HuH-7.5 (cell line): ENCODE data around the gene SOCS2.
"Not testable (repeated sequence)": the region's sequence is repeated elsewhere in the genome, so short reads cannot be mapped to it uniquely, and the experiment has no call there.

Experiments used
- DNase-seq: peaks from one replicate; pipeline ENCODE4 v3.0.0; 2011; ENCODE audit warnings: low spot score

SOCS2 gene

DNA sequence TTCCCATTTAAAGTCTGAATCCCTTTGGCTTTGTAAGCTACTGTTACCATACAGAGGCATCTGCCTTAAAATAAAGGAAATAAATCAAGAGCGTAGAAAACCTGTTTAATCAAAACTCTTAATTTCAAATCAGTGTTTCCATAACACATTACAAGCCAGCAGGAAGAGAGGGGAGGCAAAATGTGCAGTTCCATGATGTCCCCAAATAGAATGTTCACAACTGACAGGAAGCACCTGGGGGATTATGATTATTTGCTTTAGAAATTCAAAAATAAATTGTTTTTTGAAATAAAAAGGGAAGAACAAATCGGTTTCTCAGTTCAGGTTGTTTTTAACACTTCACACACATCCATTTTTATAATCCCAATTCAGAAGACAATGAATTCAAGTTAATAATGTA, 21.4 kb downstream of the SOCS2 start:
- no peak for DNase-seq

DNA sequence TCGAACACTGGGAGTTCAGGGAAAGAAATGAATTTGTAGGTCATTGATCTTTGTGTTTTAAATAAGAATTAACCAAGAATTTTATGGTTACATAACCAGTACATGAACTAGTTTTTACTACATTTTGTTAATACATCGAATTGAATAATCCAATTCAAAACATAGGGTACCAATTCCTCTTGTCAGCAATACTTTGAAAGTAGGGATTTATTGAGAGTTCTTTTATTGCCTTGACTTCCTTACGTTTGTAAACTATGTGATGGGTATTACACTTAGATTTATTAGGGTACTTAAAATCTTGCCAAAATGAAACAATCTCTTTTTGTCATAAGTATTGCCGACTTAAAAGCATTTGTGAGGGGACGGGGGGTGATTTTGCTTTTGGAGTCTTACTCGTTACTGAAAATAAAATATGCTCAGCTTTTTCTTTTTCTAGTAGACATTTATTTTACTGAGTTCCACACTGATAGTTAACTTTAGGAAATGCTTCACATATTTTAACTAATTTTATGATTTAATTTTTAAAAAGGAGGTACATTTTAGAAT, 22.4 kb downstream of the SOCS2 start:
- DNase-seq: no peak

DNA sequence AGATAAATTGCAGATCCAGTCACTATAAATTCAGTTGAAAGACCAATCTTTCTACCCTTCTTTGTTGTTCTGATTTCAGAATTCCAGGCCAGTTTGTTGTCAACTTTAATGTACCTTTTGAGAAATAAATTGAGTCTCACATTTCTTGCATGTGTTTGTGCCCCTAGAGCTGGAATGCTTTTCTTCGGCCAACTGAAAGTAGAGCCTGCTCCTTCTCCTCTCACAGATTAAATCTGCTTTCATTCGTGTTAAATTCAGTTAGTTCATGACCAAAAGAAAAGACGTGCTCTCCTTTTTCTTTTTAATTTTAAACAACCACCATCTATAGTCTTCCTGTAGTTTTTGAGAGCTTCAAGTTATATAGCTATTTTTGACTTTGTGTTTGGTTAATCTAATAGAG, 22.9 kb downstream of the SOCS2 start:
- no peak for DNase-seq

DNA sequence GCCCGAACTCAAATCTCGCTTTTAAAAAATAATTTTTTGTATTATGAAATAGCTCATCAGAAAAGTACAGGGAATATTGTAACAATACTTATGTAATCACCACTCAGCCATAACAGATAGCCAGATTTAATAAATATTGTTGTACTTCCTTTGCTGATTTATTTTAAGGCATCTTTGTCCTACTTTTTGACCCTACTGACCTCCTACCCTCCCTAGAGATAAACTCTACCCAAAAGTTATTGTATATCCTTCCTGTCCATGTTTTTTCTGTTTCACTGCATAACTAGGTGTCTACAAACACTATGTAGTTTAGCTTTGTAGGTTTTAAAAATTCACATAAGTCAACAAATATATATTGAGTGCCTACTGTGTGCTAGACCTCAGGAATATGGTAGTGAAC, 25.1 kb downstream of the SOCS2 start:
- DNase-seq: no peak

DNA sequence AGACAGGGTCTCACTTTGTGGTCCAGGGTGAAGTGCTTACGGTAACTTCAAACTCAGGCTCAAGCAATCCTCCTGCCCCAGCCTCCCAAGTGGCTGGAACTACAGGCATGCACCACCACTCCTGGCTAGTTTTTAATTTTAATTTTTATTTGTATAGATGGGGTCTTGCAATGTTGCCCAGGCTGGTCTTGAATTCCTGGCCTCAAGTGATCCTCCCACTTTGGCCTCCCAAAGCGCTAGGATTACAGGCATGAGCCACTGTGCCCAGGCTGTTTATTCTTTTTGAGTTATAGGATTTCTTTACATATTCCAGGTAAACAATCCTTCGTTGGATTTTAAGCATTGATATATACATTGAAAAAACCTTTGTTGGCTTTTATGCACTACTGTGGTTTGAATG, 26.7 kb downstream of the SOCS2 start:
- DNase-seq: no peak

DNA sequence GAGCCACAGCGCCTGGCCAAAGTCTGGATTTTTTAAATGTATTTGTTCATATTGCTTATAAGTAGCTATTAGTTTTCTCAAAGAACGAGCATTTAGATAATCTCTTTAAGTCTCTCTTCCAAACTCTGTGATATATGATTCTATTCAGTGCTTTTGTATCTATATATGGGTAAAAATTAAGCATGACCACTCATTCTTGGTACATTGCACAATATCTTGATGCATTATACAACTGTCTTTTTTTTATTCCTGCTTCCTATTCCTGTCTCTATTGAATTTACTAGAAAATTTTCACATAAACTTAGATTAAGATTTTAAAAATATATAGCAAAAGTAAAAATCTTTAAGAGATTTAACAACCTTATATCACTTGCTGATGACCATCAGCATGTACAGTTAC, 29.1 kb downstream of the SOCS2 start:
- no peak for DNase-seq

DNA sequence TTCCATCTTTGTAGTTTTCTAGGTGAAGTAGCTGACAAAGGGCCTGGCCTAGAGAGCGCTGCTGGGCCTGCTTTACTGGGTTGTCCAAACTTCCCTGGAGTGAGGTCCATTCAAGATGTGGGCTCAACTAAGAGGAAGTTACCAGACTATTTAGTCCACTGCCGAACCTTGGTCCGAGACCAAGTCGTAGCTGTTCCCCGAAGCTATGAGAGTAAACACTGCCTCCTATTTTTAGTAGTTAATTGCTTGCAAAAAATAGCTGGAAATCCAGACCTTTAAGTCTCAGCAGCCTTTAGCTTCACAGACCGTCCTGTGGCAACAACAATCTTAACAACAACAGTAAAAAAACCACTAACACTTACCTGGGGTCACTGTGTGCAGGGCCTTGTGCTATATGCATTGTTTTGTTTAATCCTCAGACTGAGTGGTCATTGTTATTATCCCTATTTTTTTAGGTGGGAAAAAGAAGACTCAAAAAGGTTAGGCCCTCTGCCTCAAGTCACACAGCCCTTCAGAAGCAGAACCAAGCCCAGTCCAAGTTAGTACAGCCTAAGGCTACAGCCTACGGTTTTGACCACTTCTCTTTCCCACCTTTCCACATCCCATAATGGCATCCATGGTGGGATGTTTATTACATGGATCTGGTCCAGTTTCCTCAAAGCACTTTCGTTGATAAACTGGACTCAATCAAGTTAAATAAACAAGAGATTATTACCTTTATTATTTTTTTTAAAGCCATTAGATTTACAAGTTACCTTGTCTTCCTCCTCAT, 30.6 kb downstream of the SOCS2 start:
- DNase-seq: no peak

DNA sequence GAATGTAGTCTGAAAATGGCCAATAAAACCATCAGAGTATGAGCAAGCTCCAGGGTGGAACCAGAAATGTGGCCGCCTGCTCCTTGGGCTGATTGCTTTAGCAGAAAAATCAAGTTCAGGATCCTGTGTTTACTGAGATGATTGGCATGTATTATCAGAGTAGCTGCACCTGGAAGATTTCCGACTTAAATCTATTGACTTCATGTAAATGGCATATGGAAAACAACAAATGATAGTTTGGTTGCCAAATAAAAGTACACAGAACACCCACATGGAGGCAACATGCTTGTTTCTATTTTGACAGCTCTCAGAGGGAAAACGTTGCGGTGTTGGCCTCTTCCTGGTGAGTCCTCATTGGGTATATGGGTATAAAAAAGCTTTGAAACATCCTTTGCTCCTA, 31.3 kb downstream of the SOCS2 start:
- no peak for DNase-seq

DNA sequence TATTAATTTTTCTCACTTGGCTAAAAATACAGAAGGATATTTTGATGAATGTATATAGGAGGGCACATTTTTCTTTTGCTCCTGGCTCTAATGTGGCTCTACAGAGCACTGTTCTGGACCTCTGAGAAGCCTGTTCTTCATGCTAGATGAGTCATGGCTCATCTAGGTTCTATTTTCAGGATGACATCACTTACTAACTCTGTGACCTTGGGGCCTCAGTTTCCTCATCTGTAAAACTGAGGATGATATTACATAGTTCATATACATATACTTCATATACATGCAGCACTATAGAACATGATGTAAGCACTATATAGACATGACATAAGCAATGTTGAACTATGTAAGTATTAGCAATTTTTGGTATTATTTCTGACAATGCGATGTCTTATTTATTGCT, 35.8 kb downstream of the SOCS2 start:
- no peak for DNase-seq

DNA sequence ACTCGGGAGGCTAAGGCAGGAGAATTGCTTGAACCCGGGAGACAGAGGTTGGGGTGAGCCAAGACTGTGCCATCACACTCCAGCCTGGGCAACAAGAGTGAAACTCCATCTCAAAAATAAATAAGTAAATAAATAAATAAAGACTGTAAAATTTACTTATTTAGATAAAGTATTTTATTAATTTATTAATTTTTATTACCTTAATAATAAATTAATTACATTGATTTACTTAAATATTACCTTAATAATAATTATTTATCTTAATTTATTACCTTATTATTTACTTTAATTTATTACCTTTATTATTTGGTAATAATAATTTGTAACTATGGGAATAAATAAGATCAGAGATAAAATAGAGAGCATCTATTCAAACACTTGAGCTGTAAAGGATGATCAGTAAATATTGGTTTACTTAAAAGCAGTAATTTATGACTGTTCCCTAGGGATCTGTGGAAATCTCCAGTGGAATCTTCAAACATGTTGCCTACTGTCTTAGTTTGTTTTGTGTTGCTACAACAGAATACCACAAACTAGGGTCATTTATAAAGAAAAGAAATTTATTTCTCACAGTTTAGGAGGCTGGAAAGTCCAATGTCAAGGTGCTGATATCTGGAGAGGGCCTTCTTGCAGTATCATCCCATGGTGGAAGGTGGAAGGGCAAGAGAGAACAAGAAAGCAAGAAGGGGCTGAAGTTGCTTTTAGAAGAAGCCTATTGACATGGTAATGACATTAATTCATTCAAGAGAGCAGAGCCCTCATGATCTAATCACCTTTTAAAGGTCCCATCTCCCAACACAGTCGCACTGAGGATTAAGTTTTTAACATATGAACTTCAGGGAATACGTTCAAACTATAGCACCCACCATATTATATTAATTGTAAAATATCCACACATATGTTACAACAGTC, 37.1 kb downstream of the SOCS2 start:
- DNase-seq: no peak

DNA sequence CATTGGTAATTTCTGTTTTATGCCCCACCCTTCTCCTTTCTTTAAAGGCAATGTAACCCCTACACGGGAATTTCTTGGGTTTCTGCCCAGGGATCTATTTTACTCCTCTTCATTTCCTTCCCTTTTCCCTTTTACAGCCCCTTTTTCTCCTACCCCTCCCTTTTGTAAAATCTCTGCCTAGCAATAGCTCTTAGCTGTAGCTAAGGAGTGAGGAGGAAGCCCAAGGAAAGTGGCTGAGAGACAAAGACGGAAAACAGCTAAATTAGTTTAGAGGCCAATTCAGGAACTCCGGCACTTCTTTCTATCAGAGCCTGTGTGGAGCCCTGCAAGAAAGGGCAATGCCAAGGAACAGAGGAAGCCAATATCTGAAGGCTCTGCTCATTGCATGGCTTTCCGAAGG, 40.3 kb downstream of the SOCS2 start:
- DNase-seq: no peak

DNA sequence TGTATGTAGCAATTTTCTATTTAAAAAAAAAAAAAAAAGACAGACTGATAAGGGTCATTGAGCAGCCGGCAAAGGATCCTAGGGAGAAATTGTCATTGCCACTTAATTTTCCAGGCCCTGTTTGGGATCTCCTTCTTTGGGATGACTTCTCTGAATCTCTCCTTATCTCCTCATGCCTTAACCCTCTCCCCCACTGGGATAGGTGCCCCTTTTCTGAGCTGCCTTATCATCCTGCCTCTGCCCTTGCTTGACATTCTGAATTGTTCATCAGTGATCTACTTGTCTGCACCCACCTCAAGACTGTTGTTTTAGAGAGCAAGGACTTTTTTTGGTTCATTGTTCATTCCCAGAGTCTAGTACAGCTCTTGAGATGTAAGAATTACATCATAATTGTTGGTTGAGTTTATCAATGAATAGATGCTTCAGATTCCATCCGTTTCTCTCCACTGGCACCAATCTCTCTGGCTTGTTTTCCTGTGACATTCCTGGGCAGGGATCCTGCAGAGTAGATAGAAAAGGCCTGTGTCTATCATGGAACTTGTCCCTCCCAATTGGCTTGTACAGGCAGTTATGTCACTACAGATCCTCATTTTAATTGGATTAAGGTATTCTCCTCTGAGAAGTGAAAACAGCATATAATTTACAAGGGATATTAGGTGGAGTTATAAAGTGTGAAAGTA, 42.6 kb downstream of the SOCS2 start:
- DNase-seq: no peak

DNA sequence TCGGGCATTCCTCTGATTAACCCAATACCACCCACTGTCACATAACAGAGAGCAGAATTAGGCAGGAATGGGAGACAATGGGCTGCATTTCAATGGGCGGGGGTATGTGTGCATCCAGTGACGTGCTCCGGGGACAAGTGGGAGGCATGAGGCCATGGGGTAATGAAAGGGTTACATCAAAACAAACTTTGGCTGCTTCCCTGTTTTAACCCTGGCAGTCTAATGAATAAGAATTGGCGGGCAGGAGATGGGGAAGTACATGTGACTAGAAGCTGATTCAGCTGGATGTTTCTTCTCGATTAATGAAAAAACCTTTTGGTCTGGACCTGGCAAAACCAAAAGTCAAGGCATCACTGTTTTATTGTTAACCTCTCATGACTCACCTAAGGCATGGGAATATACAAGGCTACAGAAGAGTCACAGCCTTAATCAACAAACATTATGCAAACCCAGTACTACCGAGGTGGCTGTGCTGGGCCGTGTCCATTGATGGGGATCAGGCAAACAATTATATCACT, 44.2 kb downstream of the SOCS2 start:
- no peak for DNase-seq

DNA sequence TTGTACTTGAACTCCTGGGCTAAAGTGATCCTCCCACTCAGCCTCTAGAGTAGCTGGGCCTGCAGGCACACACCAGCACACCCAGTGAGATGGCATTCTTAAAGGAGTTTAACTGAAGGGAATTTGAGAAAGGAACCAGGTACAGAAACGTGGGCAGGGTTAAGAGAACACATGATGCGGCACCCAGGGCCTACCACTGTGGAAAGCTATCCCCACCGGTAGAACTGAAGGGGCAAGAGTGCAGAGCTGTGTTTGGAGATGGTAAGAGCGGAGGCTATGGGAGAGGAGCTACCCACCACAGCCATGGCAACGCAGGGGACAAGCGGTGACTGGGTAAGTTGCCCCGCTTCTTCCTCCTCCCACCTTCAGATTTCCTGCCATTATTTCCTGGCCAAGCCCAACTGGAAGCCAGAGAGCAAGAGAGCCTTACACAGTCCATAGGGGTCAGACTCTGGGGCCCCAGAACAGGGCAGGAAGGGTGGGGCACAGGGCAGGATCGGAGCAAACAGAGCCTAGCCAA, 46.5 kb downstream of the SOCS2 start:
- no peak for DNase-seq

DNA sequence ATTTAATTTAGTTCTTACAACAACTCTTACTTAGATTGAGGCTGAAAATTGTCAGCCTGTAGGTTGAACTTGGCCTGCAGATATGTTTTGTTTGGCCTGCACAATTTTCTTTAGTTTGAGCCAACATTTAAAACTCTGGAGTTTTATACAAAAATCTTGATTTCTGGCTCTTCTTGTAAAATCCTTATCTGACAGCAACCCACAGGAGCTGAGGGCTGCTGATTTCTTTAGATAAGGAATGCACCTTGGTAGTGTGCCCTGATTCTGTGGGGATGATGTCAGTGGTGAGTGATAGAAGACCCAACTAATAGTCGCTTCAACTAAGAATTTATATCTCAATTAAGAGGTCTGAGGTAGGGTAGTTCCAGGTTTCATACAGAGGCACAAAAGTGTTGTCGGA, 49.5 kb downstream of the SOCS2 start:
- DNase-seq: no peak

DNA sequence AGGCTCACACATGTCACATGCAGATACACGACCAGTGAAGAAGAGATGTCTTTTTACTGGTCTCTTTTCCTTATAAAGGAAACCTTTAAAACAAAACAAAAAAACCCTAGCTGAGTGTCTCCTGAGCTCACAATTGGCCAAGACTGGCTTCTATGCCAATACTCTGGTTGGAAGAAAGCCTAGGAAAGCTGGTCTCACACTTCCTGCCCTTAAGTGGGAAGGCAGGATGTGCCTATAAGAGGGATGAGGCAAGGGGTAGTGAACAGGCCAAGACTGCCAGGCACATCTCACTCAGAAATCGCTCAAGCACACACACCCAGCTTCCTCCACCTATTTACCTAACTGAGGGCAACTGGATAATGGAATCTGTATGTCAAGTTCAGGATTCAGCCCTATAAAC, 50.0 kb downstream of the SOCS2 start:
- DNase-seq: no peak

DNA sequence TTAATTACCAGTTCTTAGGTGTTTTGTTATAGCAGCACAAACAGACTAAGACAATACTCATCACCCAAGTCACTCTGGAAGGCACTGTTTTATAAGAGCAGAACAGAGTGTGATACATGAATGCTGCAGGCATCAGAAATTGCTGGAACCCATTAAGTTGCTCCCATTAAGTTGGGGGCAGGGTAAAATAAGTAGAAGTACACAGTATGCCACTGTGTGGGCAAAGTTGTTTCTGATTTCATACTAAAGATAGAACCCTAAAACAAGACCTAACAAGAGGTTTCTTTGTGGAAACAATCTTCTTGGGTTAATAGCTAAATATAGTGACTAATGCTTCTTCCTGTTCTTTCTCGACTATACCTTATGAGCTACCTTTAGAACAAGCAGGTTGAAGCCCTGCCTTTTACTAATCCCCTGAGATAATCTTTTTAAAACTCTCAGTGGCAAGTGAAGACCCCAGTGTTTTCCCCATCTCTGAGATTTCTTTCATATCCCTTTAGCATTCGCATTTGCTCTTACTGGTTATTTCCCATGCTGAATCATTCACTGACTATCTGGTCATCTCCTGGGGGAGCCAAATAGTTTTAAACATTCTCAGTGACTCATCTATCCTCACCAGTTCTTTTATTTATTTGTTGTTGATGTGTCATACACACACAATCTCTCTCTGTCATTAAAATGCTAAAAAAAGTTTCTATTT, 52.3 kb downstream of the SOCS2 start:
- DNase-seq: no peak

DNA sequence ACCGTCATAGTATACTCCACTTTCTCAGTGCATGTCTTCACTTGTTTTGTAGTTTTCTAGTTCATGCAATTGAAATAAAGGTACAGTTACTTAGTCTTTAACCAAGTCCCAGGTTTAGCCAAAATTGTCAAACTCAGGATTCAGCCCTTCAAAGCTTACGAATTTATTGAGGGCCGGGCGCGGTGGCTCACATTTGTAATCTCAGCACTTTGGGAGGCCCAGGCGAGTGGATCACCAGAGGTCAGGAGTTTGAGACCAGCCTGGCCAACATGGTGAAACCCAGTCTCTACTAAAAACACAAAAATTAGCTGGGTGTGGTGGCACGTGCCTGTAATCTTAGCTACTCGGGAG, 52.8 kb downstream of the SOCS2 start:
- DNase-seq: not testable (repeated sequence)

DNA sequence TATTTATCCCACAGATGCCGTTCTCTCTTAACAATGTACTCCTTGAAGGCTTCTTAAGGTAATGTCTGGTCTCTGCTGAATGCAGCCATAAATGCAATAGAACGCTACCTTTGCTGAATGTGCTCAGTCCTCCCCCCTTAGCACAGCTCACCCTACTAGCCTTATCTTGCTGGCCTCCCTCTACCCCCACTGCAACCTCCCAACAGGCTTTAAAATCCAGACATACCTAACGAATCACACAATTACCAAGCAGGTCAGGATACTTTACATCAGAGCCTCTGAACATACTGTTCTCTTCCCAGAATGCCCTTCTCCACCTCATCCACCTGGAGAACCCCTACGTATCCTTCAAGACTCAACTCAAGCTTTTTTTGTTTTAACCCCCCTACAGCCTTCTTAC, 53.7 kb downstream of the SOCS2 start:
- no peak for DNase-seq
